ENCODE results near the gene TSNAX. TPM values are rescaled to one million over a fixed set of nuclear protein-coding genes. Genes with fewer than 3 reads are reported as not detected.

TSNAX gene
- total RNA-seq, 1 donor: 44.5 TPM

- no peak for DNase-seq (ENCODE audit: insufficient read length, low spot score, missing footprints)
- Histone ChIP-seq H3K27me3 (ENCODE audit: insufficient read depth, low read length) (no peaks in the 10 kb centered on the region), H3K9me3 (ENCODE audit: low read depth, low read length) (no peaks in the 10 kb centered on the region)
Measured at GRCh38 chr1:231522038-231522437, 6.4 kb upstream of the TSNAX start.

DNA sequence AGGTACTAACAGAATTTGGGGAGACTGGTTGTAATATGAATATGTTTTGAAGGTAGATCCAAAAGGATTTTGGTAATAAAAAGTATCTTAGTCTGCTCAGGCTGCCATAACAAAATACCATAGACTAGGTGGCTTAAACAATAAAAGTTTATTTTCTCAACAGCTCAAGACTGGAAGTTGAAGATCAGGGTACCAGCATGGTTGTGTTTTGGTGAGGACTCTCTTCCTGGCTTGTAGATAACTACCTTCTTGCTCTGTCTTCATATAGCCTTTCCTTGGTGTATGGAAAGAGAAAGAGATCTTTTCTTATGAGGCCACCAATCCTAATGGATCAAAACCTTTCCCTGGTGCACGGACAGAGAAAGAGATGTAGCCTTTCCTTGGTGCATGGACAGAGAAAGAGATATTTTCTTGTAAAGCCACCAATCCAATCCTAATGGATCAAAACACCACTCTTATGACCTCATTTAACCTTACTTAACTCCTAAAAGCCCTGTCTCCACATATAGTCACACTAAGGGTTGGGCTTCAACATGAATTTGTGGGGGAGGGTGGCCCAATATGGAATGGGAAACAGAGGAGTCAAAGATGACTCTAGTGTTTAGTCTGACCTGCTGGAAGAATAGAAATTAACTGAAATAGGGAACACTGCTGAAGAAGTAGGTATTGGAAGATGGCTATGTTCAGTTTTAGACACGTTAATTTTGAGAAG, 5.4 kb upstream of the TSNAX start:
- H3K4me1 ChIP-seq (ENCODE audit: insufficient read depth, low read length): peaks cover 6% of the 10 kb centered on the region
- DNase-seq (ENCODE audit: insufficient read length, low spot score, missing footprints): no peak
- H3K27me3 ChIP-seq (ENCODE audit: insufficient read depth, low read length): no peaks in the 10 kb centered on the region
- no peaks in the 10 kb centered on the region for H3K9me3 ChIP-seq (ENCODE audit: low read depth, low read length)
- H3K79me2 ChIP-seq (ENCODE audit: insufficient read depth, low read length): no peaks in the 10 kb centered on the region
- no peak overlapping the region for H3K4me3 ChIP-seq (ENCODE audit: insufficient read depth, low read length)
- no peak overlapping the region for H3K4me2 ChIP-seq (ENCODE audit: insufficient read depth, low read length)
- no peaks in the 10 kb centered on the region for H4K20me1 ChIP-seq (ENCODE audit: insufficient read depth, low read length)
- TF ChIP-seq CTCF (IDR thresholded peaks at IDR 0.05; ENCODE audit: extremely low read depth, low read depth, low read length): no peak
- H2AFZ ChIP-seq (ENCODE audit: low read length): no peak overlapping the region
- H3K27ac ChIP-seq (ENCODE audit: low read depth, low read length): no peak overlapping the region
- no peaks in the 10 kb centered on the region for H3K36me3 ChIP-seq (ENCODE audit: insufficient read depth, low read length)

More at GRCh38 chr1:231522038-231522437, 6.4 kb upstream of the TSNAX start:
- Histone ChIP-seq H3K4me1 (ENCODE audit: insufficient read depth, low read length) (no peaks in the 10 kb centered on the region), H4K20me1 (ENCODE audit: insufficient read depth, low read length) (no peaks in the 10 kb centered on the region), H3K27ac (ENCODE audit: low read depth, low read length) (no peak overlapping the region), H3K79me2 (ENCODE audit: insufficient read depth, low read length) (no peaks in the 10 kb centered on the region), H2AFZ (ENCODE audit: low read length) (no peak overlapping the region), H3K4me2 (ENCODE audit: insufficient read depth, low read length) (no peak overlapping the region), H3K4me3 (ENCODE audit: insufficient read depth, low read length) (no peak overlapping the region), H3K36me3 (ENCODE audit: insufficient read depth, low read length) (no peaks in the 10 kb centered on the region)
- no peak for TF ChIP-seq CTCF (IDR thresholded peaks at IDR 0.05; ENCODE audit: extremely low read depth, low read depth, low read length)

GRCh38 chr1:231523816-231524215, 4.7 kb upstream of the TSNAX start:
- Histone ChIP-seq H3K79me2 (ENCODE audit: insufficient read depth, low read length) (peaks cover 3% of the 10 kb centered on the region), H3K4me2 (ENCODE audit: insufficient read depth, low read length) (no peak overlapping the region), H2AFZ (ENCODE audit: low read length) (no peak overlapping the region), H3K36me3 (ENCODE audit: insufficient read depth, low read length) (no peaks in the 10 kb centered on the region), H4K20me1 (ENCODE audit: insufficient read depth, low read length) (no peaks in the 10 kb centered on the region), H3K4me1 (ENCODE audit: insufficient read depth, low read length) (peaks cover 6% of the 10 kb centered on the region), H3K27me3 (ENCODE audit: insufficient read depth, low read length) (no peaks in the 10 kb centered on the region), H3K27ac (ENCODE audit: low read depth, low read length) (no peak overlapping the region), H3K9me3 (ENCODE audit: low read depth, low read length) (no peaks in the 10 kb centered on the region), H3K4me3 (ENCODE audit: insufficient read depth, low read length) (no peak overlapping the region)
- TF ChIP-seq CTCF (IDR thresholded peaks at IDR 0.05; ENCODE audit: extremely low read depth, low read depth, low read length): no peak
- DNase-seq (ENCODE audit: insufficient read length, low spot score, missing footprints): no peak

DNA sequence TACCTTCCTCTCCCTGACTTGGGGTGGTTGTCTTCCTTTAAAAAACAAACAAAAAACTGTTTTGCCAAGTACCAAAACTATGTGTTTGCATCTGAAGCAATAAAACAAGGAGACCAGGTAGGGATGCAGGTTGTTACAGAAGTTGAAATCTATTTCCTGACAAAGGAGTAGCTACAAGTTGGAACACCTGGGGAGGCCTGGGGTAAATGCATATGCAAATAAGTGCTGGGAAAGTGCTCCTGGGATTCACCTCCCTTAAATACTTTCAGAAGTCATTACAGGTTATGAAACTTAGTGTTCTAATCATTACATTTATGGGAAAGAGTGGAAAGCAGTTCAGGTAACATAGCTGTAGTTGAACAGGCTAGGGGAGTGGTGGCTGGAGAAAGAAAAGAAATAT, 1.9 kb upstream of the TSNAX start:
- H3K79me2 ChIP-seq (ENCODE audit: insufficient read depth, low read length): peaks cover 28% of the 10 kb centered on the region
- H3K4me1 ChIP-seq (ENCODE audit: insufficient read depth, low read length): peaks cover 19% of the 10 kb centered on the region
- H3K27me3 ChIP-seq (ENCODE audit: insufficient read depth, low read length): no peaks in the 10 kb centered on the region
- H3K36me3 ChIP-seq (ENCODE audit: insufficient read depth, low read length): peaks cover 4% of the 10 kb centered on the region
- H3K4me2 ChIP-seq (ENCODE audit: insufficient read depth, low read length): no peak overlapping the region
- peak overlapping the region; percentile 55 for H2AFZ ChIP-seq (ENCODE audit: low read length)
- no peak for TF ChIP-seq CTCF (IDR thresholded peaks at IDR 0.05; ENCODE audit: extremely low read depth, low read depth, low read length)
- no peaks in the 10 kb centered on the region for H3K9me3 ChIP-seq (ENCODE audit: low read depth, low read length)
- H3K4me3 ChIP-seq (ENCODE audit: insufficient read depth, low read length): no peak overlapping the region
- peaks cover 5% of the 10 kb centered on the region for H4K20me1 ChIP-seq (ENCODE audit: insufficient read depth, low read length)
- DNase-seq (ENCODE audit: insufficient read length, low spot score, missing footprints): no peak
- H3K27ac ChIP-seq (ENCODE audit: low read depth, low read length): no peak overlapping the region
